Brain pericyte (primary cell): ENCODE measurements around the gene EPS15.
"Not testable (repeated sequence)": the region's sequence is repeated elsewhere in the genome, so short reads cannot be mapped to it uniquely, and the experiment has no call there.

Source experiments
- DNase-seq: peaks from one replicate; pipeline ENCODE4 v3.0.0-alpha.2; 2012; ENCODE audit warnings: low read depth, low spot score

The EPS15 gene

DNA sequence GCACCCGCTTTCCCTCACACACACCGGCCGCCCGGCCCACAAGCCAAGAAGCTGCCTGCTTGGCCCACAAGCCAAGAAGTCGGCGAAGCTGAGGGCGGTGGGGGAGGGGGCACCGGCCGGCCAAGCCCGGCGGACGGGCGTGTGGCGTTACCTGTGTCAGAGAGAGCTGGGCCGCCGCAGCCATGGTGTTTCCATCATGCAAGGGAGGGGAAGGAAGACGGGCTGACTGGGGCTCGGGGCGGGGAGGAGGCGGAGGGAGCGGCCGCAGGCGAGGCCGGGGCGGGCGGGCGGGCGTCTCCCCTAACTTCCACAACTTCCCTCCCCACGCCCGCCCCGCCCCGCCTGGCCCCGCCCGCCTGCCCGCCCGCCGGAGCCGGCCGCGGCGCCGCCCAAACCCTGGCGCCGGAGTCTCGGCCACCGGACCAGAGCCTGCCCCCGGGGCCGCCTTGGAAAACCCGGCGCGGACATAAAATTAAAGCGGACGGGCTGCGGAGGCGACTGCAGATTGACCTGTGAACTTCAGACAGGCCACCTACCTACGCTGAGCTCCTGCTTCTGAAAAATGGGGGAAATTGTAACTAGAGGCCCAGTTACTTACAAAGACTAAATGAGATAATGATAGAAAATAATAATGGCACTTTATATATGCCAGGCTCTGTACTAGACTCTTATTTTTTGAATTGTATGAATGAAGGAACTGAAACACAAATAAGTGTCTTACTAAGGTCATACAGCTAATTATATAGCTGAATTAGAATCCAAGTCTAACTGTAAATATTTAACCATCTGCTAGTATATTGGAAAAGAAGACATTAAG, at the start of gene EPS15:
Gene EPS15, minus strand, starts transcription at position 219 of the 817 bp plus-strand sequence. Its CDS starts 35 bp downstream, at position 184.
- peak; percentile 36 for DNase-seq

DNA sequence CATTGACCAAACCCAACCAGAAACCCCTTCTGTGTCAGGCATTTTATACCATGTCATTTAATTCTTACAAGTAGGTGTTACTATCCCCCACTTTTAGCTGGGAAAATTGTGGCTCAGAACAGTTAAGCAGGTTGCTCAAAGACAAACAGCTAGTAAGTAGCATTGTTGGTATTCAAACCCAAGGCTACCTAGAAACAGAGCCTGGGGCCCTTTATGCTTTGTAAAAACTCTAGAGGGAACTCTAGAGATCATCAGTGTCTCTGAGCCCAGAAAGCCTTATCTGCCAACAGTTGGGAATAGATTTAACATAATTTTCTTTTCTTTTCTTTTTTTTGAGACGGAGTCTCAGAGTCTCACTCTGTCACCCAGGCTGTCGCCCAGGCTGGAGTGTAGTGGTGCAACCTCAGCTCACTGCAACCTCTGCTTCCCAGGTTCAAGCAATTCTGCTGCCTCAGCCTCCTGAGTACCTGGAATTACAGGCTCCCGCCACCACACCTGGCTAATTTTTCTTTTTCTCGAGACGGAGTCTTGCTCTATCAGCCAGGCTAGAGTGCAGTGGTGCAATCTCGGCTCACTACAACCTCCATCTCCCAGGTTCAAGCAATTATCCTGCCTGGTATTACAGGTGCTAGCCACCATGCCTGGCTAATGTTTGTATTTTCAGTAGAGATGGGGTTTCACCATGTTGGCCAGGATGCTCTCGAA, 49.3 kb upstream of the EPS15 start:
- no peak for DNase-seq

DNA sequence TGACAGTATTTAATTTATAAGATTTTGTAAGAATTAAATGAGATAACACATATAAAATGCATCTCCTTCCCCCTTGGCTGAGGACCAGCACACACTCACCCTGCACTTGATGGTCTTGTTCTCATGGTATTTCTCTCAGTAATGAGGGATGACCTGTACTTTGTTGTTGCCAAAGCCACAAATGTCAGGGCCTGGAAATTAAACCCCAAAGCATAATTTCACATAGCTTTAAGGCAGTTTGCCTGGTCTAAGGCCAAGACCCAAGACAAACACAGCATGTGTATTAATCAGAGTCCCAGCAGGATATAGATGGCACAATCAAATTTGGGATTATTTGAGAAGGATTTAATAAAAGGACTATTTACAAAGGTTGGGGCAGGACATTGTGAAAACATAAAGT, 48.6 kb upstream of the EPS15 start:
- DNase-seq = no peak

DNA sequence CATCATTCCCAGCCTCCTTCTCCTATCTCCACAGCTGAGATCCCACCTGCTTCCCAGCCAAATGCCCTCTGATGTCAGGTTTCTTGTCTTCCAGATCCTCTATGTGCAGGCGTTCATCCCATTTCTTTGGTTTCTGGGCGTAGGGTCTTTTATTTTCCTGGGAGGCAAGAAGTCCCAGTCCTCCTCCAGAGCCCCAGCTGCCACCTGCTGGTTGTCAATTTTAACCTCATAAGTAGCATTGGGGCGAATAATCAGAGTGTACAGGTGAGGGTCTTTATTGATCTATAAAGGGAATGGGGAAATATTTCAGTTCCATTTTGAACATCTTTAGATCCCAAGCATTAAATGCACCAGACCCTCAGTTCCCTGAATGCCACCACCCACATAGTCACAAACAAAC, 47.2 kb upstream of the EPS15 start:
- no peak for DNase-seq

DNA sequence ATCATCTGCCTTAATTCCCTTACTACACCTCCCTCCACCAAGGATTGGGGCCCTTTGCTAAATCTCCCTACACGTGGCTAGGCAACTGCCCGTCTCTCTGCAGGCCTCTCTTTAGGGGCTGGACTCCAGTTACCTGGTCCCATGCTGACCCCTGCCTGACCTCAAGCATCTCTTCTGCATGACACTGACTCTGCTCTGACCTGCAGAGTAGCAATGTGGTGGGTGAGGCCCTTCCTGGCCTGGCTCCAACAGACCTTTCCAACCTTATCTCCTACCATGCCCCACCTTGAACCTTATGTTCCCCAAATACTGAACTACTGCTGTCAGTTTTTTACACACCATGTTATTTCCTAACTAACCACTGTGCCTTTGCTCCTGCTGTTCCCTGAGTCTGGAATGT, 45.9 kb upstream of the EPS15 start:
- no peak for DNase-seq

DNA sequence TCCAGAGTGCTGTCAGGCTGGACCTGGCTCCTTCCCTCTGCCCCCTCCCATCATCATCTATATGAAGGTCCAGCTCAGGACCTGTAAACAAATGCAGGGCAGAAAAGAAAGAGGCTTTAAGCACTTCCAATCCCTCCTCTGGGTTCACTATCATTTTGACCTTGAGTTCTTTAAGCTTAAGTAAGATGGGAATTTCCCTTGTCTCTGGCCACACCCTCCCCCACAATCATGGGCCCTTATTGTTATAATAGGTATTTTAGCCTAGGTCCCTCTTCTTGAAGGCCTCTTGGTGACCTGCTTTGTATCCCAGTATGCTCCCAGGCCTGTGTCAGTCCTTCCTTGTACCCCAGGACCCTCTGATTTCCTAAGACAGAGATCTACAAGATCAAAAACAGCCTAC, 45.1 kb upstream of the EPS15 start:
- no peak for DNase-seq

DNA sequence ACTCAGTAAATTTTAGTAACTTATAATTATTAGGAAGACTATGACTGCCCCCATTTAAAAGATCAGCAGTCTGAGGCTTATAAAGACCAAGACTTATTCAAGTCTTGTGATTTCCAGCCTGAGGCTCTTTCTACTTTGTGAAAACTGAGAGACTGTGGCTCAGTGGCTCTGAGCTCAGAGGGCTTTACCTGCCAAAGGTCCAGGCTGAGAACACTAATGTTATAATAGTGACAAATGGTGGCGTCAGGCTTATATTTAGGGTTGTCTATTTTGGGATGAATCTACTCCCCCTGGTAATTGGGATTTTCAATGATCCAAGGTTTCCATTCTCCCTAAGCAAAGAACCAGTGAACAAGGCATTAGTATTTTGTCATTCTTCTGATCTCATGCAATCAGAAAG, 42.6 kb upstream of the EPS15 start:
- DNase-seq = no peak

DNA sequence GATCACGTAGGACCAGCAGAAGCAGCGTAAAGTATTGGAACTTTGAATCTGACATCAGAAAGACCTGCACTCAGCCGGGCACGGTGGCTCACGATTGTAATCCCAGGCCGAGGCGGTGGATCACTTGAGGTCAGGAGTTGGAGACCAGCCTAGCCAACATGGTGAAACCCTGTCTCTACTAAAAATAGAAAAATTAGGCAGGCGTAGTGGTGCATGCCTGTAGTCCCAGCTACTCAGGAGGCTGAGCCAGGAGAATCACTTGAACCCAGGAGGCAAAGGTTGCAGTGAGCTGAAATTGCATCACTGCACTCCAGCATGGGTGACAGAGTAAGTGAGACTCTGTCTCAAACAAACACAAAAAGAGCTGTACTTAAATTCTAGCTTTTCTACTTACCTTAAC, 41.8 kb upstream of the EPS15 start:
- not testable (repeated sequence) for DNase-seq

DNA sequence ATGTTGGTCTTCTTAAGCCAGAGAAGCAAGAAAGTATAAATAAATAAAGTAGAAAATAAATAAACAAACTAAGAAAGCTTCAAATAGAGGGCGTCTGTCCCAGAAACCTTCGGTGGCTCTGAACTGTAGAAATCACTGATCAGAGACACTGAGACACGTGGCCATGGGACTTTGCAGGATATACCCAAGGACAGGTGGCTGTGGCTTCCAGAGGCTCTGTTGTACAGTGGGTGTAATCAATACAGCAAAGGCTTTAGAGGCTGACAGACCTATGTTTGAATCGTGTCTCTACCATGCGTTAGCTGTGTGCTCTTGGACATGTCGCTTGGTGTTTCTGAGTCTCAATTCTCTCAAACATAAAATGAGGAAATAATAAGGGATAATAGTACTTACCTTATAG, 41.0 kb upstream of the EPS15 start:
- no peak for DNase-seq

DNA sequence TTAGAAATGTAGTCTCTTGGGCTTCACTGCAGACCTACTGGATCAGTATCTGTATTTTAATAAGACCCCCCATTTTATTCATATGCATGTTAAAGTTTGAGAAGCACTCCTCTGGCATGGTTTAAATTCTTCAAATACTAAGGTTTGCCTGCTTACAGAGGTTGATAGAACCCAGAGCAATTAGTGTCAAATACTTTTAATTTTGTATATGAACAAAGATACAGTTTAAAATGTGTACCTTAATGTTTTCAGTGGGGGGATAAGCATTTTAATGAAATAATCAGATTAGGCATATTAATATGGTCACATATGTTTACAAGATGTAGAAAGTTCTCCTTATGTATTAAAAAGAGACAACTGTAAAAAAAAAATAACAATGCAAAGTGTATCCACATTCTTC, 40.4 kb upstream of the EPS15 start:
- DNase-seq = no peak

DNA sequence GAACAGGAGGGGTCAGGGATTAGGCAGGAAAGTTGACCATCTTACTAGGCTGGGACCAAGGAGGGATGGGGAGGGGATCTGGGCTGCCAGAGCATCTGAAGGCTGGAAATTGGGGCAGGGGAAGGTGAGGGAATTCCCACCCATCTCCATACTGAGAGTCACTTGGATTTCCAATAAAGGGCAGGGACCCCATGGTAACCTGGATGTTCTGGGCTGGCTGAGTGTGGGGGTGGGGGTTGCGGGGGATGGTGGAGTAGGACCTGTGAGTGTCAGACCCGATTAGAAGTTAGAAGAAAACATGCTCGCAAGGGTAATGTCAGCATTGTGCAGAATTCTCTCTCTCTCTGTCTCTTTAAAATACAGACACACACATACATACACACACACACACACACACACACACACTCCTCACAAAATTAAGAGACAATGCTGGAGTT, 40.0 kb upstream of the EPS15 start:
- no peak for DNase-seq

DNA sequence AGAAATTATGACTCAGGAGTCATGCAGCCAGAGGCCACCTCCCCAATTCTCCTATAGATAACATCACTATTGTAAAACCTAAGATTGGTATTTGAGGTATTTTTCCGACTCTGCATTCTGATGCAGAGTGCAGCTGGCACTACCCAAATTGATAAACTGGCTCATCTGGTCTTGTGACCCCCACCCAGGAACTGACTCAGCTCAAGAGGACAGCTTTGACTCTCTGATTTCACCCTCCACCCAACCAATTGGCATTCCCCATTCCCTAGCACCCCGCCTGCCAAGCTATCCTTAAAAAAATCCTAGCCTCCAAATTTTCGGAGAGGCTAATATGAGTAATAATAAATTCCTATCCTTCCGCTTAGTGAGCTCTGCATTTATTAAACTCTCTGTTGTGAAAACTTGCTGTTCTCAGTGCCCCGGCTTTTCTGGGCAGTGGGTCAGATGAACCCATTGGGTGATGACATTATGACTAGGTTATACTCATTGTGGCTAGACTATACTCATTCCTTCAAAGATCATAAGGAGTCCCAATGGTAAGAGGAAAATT, 39.4 kb upstream of the EPS15 start:
- DNase-seq = no peak

DNA sequence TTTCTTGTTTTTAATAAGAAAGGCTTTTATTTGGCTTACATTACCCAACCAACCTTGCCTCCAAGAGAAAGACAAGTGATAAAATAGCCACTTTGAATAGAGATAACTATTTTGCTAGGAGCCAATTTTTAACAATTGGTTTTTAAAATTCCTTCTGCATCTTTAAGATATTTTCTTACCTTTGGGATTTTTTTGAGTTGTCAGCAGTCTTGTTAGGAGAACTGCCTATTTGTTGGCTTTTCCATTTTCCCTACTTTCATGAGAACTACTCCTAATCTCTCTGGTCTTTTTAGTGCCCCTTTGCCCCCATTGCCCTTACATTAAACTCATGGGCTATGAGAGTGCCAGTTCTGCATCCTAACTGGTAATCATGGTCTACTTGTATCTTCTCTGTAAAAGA, 38.1 kb upstream of the EPS15 start:
- no peak for DNase-seq

DNA sequence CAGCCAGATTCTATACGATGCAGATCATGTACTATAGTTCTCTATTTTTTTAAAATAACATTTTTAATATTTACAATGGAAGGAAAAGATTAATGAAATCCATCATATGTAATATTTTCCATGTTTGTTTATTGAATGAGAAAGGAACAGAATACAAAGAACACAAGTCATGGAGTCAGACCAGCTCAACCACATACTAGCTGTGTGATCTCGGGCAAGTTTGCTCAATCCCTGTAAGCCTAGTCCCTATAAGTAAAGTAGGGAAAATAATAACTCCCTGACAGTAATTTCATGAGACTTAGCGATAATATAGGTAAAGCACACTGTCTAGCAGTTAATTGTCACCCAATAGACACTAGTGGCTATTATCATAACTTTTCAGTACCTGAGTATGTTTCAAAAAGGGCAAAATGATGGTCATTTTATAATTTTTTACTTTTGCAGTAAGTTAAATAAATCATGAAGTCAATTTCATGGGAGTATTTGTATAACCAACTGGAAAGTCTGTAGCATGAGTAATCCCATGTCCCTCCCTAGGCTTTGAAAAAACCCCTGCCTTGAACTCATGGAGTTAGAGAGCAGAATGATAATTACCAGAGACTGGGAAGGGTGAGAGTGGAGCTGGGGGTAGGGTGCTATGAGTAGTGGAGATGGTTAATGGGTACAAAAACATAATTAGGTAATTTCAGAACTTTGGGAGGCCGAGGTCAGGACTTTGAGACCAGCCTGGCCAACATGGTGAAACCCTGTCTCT, 37.0 kb upstream of the EPS15 start:
- no peak for DNase-seq

DNA sequence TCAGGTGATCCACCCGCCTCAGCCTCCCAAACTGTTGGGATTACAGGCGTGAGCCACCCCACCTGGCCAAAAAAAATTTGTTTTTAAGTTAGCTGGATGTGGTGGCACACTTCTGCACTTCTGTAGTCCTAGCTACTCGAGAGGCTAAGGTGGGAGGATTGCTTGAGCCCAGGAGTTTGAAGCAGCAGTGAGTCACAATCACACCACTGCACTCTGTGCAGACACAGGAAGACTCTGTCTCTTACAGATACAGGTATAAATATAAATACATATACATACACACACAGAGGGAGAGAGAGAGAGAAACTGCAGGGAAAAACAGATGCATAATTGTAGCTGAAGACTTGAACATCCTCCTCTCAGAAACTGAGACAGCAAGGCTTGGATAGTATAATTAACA, 34.8 kb upstream of the EPS15 start:
- no peak for DNase-seq

DNA sequence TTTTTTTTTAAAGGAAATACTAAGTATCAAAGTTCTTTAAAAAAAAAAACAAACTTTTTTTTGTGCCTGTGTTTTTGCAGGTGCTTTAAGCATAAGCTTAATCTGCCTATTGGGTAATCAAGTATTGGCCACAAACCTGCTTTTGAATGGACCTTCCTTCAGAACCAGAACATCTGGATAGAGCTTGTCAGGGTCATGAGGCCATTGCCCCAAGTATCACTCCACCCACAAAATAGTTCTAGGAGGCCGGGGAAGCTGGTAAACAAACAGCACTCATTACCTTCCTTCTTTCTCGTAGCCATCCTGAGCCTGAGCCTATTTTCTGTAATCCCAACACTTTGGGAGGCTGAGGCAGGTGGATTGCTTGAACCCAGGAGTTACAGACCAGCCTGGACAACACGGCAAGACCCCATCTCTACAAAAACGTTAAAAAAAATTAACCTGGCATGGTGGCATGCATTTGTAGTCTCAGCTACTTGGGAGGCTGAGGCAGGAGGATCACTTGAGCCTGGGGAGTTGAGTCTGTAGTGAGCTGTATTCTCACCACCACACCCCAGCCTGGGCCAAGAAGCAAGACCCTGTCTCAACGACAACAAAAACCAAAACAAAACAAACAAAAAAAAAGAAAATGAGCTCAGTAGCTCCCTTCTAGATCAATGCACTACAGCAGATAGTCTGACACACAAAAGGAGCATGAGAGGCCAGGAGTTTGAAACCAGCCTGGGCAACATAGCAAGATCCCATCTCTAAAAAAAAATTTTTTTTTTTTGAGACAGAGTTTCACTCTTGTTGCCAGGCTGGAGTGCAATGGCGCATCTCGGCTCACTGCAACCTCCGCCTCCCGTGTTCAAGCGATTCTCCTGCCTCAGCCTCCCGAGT, 34.1 kb upstream of the EPS15 start:
- no peak for DNase-seq

DNA sequence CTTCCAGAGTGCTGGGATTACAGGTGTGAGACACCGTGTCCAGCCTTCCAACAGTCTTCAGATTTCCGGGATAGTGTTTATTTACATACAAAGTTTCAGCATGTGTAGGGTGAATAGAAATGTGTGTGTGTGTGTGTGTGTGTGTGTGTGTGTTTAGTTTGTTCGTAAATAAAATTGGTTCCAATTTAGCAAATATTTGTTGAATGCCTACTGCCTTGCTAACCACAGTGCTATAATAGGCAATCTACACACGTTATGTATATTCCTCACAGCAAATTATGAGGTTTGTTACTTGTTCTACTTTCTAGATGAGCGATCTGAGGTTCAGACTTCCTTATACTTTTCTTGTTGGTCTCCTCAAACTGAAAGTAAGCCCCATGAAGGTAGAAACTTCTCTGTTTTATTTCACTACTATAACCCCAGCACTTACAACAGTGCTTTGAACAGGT, 32.8 kb upstream of the EPS15 start:
- no peak for DNase-seq

DNA sequence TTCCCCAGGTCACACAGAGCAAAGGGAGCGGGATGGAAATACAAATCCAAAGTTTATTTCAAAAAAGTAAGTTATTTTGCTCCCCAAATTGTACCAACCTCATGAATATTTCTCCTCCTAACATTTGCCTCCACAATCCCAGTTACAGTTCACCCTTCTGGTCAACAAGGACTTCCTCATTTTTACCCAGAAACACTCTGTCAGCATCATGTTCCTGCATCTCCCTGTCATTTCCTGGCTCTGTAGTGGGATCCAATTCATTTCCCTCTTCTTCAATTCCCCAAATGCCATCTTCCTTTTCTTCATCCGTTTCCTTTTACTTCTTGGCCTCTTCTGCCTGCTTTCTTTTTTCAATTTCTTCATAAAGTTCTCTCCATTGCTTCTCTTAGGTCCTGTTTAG, 32.0 kb upstream of the EPS15 start:
- no peak for DNase-seq

DNA sequence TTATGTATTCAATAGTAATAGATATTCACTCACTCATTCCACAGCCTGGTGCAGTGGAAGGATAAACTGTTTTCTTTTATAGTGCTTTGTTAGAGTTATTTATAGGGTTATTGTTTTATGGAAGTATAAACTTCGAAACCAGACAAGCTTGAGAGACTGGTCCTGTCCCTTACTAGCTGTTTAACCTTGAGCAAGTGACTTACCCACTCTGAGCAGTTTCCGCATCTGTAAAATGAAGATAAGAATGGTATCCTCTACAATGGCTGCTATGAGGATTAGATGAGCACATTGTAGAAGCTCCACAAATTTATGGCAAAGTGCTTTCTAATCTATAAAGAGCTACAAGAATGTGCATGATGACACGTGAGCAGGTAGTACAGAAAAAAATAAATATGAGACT, 30.8 kb upstream of the EPS15 start:
- DNase-seq = no peak

DNA sequence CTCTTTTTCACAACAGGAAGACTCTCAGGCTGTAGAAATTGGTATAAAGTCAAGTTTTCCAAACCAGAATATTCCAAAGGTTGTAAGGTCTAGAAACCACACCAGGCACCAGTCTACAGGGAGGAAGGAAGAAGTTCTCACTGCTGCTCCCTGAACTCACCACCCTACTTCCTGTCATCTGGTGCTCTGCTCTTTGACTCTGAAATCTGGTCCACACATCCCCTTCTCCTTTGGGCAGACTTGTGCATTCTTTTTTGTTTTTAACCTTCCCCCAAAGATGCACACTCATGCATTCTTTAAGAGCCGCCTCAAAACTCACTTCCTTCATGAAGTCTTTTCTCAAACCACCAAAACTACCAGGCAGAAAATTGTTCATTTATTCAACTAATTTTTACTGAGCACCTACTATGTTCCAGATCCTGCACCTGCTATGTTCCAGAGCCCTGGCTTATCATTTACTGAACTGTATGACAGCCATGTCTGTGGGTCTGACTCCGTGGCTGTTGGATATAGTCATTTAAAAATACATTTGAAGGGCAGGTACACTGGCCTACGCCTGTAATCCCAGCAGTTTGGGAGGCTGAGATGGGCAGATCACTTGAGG, 30.1 kb upstream of the EPS15 start:
- no peak for DNase-seq

DNA sequence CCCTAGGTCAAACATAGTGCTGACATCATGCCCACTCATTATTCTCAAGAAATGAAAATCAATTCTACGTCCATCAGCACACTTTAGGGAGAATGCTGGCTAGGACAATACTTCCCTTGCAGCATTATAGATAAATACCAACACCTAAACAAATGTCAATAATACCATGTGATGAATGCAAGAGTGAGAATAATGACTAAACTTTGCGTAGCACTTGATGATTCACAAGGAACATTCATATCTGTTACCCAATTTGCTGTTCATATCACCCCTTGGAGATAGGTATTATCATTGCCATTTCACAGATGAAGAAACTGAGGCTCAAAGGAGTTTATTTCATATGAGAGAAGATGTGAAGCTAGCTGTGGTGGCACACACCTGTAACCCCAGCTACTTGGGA, 24.8 kb upstream of the EPS15 start:
- DNase-seq = no peak
